GM19395 (cell line): ENCODE data around the gene CUEDC1.
"Not testable (repeated sequence)": the region's sequence is repeated elsewhere in the genome, so short reads cannot be mapped to it uniquely, and the experiment has no call there.

Experiments used
- ATAC-seq: cut with Tn5 transposase; IDR thresholded peaks from one replicate; pipeline ENCODE4 v1.9.1; 2021; ENCODE audit warnings: mild to moderate bottlenecking, moderate library complexity; ENCODE audit not compliant: unreplicated experiment

CUEDC1 gene

DNA sequence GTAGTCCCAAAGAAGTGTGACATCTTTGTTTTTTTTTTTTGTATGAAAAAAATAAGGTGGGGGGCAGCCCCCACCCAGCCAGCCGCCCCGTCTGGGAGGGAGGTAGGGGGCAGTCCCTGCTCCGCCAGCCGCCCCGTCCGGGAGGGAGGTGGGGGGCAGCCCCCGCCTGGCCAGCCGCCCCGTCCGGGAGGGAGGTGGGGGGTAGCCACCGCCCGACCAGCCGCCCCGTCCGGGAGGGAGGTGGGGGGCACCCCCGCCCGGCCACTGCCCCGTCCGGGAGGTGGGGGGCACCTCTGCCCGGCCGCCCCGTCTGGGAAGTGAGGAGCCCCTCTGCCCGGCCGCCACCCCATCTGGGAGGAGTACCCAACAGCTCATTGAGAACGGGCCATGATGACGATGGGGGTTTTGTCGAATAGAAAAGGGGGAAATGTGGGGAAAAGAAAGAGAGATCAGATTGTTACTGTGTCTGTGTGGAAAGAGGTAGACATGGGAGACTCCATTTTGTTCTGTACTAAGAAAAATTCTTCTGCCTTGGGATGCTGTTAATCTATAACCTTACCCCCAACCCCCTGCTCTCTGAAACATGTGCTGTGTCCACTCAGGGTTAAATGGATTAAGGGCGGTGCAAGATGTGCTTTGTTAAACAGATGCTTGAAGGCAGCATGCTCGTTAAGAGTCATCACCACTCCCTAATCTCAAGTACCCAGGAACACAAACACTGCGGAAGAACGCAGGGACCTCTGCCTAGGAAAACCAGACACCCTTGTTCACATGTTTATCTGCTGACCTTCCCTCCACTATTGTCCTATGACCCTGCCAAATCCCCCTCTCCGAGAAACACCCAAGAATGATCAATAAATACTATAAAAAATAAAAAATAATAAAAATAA, 108.9 kb downstream of the CUEDC1 start:
- not testable (repeated sequence) for ATAC-seq

DNA sequence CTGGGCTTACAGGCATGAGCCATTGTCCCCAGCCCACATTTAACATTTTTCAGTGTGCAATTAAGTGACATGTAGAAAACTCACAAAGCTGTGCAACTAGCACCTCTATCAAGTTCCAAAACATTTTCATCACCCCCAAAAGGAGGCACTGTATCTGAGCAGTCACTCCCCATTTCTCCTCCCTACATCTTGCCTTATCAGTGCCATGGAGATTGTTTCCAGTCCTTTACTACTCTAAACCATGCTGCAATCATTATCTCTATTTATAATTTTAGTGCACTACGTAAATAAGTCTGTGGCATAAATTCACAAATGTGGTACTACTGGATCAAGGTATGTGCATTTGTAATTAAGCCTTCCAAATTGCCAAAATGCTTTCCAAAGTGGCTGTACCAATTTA, 112.9 kb downstream of the CUEDC1 start:
- ATAC-seq: no peak

DNA sequence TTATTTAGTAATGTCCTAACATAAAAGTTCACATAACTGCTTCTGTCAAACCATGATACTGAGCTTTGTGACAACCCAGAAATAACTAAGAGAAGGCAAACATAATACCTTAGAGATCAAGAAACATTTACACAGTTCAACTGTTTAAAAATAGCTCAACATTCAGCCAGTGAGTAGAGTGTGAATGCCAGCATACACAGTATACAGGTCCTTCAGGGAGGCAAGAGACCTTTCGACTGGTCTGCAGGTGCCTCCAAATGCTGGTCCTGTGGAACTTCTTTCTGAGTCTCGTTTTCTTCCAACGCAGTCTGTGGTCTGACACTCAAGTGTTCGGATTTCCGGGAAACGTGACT, 115.7 kb downstream of the CUEDC1 start:
- no peak for ATAC-seq

DNA sequence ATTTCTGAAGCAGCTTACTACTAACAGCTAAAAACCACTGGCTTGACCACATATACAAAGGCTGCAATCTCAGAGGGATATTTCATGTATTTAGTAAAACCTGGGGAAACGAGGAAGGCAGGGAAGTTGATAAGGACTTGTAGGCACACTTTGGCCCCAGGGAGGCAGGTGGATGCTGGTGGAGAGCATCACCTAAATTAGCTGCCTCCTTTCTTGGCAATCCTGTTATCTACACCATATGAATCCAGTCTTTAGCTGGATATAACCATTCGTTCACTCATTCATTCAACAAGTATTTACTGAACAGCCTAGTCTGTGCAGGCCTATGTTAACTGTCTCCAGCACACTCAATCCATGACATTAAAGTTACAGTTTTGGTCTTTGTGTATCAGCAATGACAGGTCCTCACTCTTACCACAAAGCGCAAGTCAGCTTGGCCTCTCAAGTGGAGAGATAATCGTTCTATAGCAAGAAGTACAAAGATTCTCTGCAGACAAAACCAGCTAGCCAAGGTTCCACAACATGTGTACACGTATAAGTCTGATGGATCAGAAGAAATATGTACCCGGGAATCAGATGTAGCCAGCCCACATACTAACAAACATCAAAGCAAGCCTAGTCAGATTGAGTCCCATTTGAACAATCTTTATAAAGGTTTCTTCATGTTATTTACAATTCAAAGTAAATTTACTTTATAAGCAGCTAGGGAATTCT, 116.2 kb downstream of the CUEDC1 start:
- no peak for ATAC-seq

DNA sequence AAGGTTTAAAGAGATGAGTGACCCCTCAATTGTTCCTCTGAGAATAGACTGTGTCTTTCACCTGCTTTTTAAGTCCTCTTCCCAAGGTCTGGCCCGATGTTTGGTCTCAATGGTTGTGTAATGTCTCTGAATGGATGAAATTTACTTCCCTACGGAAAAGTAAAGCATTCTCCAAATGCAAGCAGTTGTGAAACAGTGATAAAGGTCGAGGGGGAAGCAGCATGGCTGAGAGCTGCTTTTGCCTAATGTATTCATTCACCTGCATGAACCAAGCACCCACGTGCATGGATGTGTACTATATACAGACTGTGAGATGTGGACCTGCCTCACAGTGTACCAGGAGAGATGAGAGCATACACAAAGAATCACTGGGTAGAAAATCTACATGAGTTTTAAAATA, 116.8 kb downstream of the CUEDC1 start:
- ATAC-seq: no peak

DNA sequence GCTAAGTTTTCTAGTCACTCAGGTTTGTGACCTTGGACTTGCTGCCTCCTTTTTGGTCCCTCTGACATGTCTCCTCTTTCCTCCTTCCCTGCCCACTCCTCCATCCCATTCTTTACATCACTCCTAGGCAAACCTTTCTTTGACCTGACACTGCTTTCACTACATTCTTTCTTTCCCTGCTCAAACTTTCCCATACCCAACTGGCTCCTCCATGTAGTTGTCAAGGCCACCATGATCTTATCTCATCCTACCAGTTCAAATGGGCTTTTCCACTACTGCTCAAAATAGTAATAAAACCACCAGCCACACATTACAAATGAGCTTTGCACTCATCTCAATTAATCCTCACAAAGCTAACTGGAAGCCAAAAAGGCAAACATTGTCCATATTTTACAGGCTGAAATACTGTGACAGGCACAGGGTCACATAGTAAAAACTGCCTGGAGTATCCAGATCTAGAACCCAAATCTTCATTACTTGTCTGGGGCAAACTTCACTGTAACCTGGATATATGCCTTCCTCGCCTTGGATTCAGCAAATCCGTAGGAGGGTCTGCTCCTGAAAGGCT, 119.8 kb downstream of the CUEDC1 start:
- ATAC-seq: no peak

DNA sequence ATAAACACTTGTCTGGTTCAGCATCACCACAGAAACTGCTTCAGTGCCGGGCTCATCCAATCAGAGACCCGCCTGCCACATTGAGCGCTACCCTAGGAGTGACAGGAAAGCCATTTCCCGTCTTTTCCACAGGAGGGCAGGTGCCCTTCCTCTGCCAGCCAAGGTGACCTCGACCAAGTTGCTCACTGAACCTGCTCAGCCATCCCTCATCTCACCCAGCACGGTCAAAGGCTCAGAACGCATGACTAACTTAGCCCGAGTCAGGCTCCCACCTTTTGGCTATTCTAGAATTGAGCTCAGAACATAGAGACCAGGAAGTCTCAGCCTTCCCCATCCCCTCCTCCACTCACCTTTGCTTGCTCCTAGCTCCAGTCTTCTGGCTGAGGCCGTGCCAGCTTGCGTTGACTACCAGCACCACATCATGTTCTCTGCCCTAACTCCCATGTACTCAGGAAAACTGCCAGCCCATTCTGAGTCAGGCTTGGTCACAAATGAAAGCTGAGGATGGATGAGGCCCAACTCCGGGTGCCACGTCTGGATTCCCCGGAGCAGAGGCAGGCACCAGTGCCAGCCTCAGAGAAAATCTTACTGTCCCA, 121.0 kb downstream of the CUEDC1 start:
- no peak for ATAC-seq

DNA sequence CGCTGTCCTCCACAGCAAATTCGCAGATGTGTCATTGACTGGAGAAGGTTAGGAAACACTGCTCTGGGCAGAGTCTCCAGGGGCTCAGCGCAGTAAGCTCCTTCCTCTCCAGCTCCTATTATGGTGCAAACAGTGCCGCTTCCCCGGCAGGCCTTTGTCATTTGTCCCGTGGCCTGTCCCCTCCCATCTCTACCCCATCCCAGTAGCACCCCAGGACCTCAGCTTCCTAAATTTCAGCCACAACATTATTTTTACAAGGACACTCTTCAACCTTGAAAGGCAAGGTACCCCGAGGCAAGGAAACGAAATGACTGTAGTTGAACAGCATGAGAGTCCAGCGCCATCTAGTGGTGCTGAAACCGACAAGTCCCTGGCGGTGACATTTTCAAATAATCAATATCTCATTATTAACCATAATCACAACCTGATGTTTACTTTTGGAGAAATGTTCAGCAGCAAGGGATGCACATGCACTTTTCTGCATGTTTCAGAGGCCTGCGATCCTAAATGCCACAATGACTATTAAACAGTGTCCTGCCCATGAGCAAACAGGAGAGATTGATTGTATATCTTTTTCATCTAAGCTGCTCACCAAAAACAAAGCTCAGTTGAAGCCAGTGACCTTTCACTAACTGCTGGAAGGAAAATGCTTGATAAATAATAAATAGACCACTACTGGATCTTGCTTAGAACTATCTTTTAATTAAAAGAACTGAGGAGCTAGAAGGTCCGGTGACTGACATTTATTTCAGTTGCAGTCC, 121.9 kb downstream of the CUEDC1 start:
- no peak for ATAC-seq

DNA sequence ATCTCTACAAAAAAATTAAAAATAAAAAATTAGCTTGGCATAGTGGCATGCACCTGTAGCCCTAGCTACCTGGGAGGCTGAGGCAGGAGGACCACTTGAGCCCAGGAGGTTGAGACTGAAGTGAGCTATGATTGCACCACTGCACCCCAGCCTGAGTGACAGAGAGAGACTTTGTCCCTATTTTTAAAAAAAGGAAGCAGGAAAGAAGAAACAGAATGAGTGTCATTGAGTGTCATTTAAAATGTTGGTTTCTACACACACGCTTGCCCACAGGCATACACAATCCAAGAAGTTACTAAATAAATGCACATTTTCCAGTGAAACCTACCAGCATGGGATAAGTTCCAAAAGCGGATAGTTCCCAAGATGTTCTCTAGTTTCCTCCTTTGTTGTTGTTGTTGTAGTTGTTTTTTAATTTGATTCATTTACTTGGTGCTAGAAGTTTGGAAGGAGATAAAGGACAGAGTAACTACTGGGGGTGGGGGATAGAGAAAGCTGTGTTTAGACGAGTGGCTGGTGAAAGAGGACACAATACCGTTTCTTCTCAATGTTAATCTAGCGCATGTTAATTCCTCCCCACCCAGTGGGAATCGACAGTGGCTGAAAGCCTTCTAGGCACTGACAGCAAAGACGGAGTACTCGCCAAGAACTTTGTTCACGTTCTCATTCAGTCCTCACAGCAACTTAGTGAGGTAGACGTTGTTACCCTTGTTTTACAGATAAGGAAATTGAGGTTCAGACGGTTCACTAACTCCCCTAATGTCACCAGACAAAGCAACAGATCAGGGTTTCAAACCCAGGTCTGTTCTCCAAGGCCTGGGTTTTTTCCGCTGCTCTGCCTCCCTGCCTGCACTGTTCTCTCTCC, 122.7 kb downstream of the CUEDC1 start:
- ATAC-seq: no peak

DNA sequence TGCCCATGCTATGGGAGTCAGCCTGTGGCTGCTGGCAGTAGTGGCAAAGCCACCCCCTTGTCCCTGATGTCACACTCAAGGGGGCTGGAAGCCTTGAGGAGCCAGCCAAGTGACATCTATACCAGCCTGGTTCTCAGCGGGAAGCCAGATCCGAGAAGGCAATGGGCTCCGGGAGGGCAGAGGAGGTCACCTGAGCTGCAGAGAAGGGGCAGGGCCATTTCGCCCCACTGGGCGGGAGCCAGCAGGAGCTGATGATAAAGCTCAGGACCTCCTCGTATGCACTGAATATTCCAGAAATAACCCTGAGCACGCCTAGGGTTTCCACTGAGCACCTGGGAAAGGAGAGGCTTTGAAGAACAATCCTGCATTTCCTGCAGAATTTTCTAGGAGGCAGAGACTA, 124.3 kb downstream of the CUEDC1 start:
- ATAC-seq: no peak

DNA sequence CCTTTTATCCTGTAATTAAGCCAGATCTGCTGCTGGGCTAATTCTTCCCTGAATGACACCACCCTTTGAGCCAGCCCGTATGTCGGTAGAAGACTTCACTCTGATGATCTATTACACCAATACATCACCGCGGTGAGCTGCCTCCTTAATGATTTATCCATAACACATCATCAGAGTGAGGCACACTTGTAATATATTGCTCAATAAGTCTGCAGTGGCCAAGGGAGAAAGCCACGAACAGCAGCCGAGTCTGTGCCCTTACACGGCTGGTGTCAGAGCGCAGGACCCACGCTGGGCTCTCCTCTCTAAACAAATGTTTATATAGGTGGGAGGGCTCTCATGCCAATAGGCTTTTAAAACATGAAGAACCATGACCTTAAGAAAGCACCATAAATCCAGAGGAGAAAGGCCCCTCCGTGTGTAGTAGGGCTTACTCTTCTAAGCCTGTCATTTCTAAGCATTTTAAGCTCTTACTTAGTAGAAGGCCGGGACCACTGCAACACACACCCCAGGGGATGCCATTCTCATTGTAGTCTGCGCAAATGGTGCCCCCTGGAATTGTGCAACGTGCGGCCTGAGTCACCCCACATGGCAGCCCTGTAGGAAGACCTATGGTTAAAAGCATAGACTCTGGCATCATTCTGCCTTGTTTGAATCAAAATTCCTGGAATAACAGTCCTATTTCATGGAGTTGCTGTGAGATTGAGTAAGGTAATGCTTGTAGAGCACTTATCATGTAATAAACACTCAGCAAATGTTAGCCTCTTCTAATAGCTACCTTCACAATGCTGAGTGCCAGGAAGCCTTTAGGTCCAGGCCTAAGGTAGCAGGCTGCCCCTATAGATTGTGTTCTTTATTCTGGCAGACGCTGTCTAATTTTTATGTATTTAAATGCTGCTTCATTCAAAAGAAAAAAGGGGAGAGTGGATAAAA, 131.5 kb downstream of the CUEDC1 start:
- no peak for ATAC-seq

DNA sequence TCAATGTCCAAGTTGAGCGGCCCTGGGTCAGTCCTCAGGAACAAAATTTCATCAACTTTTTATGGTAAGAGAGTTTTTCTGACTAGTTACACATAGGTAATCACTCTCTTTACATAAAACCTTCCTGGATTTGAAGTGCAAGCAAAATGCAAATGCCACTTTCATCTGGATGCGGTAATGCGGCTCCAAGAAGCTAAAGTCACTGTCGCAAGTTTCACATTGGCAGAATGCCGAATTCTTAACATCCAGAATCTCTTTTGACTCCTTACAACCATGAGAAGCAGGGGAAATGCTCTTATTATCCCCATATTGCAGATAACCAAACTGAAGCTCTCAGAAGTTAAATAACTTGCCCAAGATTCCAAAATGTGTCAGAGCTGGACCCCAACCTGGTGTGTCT, 135.3 kb downstream of the CUEDC1 start:
- ATAC-seq: no peak

DNA sequence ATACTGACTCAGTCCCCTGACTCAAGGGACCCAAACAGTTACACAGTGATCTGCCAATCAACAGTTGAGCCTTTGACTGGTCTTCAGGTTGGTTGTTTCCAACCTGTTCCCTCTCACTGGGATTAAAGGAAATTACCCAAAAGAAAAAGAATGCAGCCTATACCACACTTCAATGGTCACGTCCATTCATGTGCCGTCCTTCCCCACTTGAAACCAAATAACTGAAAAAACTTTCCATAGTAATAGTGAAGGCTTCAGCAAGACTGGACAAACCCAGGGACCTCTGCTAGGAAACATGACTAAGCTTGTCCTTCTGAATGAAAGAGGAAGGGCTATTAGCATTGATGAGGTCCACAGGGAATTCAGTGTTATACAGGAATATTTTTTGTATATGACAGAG, 135.9 kb downstream of the CUEDC1 start:
- no peak for ATAC-seq

DNA sequence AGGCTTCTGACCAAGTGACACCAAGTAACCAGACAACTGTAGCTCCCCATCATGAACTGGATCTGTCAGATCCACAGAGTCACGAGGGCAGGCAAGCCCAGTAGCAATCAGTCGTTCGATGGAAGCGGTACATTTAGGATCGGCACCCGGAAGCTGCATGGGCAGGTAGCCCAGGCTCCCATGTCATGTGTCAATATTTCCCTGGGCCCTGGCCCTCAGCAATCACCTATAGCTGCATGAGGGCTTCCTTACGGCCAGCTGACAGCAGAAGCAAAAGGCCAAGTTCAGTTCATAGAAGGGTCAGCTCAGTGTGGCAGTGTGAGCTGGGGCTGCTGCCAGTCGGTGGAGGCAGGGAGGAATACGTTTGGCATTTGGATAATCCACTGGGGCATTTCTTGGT, 137.1 kb downstream of the CUEDC1 start:
- ATAC-seq: no peak

DNA sequence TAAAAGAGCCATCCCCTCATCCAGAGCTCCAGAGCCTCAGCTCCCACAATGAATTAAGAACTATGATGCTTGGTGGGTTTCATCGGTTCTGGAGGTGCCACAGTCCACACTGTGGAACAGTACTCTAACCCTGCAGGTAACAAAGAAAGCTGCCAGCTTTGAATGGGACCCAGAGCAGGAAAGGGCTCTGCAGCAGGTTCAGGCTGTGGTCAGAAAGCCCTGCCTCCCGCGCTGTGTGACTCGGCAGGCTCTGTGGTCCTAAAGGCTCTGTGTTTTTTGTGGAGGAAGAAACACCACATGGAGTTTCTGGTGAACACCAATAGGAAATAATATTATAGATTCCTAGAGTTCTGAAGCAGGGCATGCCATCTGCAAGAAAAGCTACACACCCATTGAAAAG, 137.9 kb downstream of the CUEDC1 start:
- ATAC-seq: no peak

DNA sequence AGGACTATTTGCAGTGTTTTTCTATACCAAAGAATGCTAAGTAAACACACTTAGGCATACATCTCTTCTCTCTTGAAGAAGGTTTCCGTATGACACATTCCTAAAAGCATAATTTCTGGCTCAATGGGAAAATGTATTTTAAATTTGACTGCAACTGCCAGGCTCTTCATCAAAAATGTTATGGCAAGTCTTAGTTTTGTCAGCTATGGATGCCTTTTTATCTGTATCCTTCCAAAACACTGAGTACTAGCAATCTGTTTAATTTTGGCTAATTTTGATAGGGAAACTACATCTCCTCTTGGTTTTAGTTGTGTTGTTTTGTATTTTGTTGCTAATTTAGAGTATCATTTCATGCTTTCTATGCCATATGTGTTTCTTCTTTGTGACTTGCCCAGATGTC, 140.8 kb downstream of the CUEDC1 start:
- ATAC-seq: no peak

DNA sequence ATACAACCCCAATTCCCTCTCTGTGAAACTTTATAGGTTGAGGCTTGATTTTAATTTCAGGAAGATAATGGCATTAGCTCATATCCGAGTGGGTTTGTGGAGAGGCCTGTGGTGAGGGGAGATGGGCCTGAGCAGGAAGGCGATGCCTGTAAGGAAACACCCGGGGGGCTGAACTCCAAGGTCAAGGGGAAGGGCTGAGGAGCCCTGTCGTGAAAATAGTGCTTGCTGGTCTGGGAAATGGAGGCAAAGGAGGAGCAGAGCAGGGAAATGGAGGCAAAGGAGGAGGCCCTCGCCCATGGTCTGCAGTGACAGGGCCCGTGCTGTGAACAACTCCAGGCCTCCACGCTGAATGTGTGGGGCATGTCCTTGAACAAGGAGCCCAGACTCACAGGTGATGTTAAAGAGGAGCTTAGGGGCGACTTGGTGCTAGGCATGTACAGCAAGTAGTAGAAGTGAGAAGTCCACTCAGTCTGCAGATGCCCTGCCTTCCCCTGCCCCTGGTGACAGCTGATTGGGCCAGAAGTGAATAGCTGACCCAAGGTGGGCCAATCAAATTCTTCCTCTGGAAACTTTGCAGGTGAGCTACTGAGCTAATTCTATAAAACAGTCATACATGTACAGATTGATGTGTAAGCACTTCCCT, 143.5 kb downstream of the CUEDC1 start:
- ATAC-seq: no peak
